ENCODE data around the gene MVB12A.

MVB12A gene

GRCh38 chr19:17404621-17405249 is 15.1 kb upstream of the MVB12A start:
- DNase-seq (ENCODE audit: low read depth, low spot score), result no peak

- no peak for DNase-seq (ENCODE audit: low read depth, low spot score)
Measured at GRCh38 chr19:17405250-17406045, 14.4 kb upstream of the MVB12A start, which contains the start of gene BST2. TSS of gene BST2 (minus strand) at chr19:17405630. CDS start at chr19:17405575, 55 bp downstream.

DNA sequence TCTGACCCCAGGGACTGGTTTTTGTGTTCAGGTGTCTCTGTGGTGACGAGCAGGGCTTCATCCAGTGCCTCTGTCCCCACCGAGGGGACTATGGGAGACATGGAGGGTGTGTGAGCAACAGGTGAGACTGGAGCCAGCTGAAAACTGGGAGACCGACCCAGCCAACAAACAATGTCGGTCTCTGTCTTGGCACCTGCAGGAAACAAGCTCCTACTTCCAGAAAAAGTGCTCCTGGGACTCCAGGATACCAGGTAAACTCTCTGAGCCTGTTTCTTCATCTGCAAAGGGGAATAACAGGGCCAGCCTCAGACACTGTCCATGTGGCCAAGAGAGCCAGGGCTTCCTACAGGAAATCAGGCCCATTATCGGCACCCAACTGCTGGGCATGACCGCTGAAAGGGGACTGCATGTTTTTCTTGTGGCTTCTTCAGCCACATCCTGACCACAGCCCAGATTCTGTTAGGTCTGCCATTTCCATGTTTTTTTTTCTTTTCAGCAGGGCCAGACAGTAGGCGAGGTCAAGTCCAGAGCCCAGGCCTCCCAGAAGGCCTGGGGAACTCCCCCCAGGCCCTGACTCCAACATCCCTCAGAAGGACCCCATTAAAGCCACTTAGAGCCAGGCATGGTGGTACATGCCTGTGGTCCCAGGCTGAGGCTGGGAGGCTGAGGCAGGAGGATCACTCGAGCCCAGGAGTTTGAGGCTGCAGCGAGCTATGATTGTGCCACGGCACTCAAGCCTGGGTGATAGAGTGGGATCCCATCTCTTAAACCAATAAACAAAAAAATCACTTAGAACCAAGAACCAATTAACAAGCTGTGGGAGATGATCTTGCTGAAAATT is 13.6 kb upstream of the MVB12A start:
- no peak for DNase-seq (ENCODE audit: low read depth, low spot score)

DNA sequence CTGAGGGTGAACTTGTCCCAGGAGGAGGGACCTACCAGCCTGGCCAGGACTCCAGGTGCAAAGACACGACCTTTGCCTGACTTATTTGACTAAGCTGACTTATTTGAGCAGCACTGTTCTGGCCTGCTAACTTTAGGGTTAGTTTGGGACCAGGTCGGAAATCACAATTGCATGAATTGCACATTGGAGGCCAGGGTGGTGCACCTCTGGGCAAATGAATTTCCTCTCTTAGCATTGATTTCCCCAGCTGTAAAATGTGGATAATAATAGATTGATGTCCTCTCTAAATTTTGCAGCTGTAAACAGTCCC is 13.0 kb upstream of the MVB12A start:
- DNase-seq (ENCODE audit: low read depth, low spot score), result no peak

GRCh38 chr19:17409990-17410389 is 9.9 kb upstream of the MVB12A start:
- no peak for DNase-seq (ENCODE audit: low read depth, low spot score)

DNA sequence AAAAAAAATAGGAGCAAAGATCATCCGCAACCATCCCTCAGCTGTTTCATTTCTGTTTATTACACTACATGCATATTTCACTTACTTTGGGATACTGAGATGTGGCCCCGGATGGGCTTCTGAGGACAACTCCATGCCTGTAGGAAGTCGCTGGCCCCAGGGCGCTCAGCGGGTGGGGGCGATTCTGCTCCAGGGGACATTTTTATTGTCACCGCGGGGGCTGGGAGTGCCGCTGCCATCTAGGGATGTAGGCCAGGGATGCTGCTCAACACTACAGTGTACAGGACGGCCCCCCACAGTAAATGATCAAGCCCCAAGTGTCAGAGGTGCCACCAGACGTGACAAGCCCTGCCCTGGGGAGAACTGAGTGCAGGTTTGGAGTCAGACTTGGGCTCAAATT is 8.0 kb upstream of the MVB12A start:
- DNase-seq (ENCODE audit: low read depth, low spot score), result no peak

- DNase-seq (ENCODE audit: low read depth, low spot score), result no peak
Measured at GRCh38 chr19:17414097-17414496, 5.8 kb upstream of the MVB12A start.

GRCh38 chr19:17415121-17415520 is 4.7 kb upstream of the MVB12A start:
- DNase-seq (ENCODE audit: low read depth, low spot score), result no peak

DNA sequence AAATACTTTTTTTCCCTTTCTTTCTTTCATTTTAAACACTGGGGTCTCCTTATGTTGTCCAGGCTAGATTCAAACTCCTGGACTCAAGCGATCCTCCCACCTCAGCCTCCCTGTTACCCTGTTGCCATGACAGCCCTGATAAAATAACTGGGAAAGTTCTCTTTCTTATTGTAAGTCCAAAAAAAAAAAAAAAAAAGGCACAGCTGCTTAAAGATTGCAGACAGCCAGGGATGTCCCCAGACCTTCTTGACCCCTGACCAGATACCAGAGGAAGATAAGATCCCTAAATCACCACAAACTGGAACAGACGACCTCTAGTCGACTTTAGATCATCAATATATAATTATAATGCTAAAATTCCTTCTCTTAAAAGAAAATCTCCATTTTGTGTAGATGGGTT is 1.1 kb upstream of the MVB12A start:
- DNase-seq (ENCODE audit: low read depth, low spot score), result no peak

- no peak for DNase-seq (ENCODE audit: low read depth, low spot score)
Measured at GRCh38 chr19:17419154-17419620, 660 bp upstream of the MVB12A start.

DNA sequence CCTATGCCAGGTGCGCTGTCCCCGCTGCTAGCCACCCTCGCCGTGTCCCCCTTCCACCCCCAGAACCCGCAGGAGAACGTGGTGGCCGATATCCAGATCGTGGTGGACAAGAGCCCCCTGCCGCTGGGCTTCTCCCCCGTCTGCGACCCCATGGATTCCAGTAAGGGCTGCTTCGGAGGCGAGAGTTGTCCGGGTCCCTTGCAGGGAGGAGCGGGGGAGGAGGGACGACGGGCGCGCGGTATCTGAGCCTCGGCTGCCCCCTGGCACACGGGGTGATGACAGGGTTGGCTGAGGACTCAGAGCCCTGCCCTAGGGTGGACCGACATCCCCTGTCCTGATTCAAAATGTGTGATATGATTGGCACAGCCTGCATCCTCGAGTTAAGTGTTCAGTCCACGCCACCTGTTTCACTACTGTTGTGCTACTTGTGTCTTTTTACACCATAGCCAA is 653 bp downstream of the MVB12A start:
- DNase-seq (ENCODE audit: low read depth, low spot score), result no peak

DNA sequence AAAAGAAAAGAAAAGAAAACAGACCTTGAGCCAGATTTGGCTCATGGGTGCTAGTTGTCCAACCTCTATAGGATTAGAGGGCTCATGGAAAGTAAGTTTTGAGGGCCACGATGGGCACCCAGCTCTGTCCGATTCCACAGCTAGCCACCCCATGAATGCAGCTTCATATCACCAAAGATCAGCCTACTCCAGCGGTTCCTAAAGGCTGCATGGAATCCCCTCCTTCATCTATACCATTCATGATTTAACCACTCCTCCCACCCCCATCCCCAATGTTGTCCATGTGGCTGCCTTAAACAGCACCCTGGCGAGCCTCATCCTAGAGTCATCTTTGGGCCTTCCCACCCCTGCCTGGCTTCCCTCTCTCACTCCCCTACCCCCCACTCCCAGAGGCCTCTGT is 2.1 kb downstream of the MVB12A start:
- no peak for DNase-seq (ENCODE audit: low read depth, low spot score)

GRCh38 chr19:17423429-17424208 is 3.8 kb downstream of the MVB12A start:
- DNase-seq (ENCODE audit: low read depth, low spot score), result no peak

DNA sequence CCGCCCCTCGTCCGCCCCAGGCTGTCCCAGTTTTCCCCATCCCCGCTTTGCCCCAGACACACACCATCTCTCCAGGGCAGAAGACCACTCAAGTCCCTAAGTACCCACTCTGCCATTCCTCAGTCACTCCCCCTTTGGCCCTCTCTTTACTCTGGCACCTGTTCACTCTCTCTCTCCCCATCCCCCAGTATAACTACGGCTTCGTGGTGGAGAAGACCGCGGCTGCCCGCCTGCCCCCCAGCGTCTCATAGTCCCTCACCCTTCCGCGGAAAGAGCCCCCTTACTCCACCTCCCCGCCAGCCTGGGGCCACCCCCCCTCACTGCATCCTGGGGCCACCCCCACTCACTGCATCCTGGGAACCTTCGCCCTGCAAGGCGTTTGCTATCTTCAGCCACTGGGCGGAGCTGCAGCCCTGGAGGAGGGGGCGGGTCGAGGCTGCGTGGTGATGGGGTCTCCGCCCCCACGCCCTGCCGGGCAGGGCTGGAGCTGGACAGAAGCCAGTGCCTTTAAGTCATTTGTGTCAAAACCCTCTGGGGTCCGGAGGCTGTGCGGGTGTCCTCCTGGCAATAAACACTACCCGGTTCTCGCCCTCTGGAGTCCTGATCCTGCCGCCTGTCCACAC is 5.0 kb downstream of the MVB12A start:
- DNase-seq (ENCODE audit: low read depth, low spot score), result no peak

DNA sequence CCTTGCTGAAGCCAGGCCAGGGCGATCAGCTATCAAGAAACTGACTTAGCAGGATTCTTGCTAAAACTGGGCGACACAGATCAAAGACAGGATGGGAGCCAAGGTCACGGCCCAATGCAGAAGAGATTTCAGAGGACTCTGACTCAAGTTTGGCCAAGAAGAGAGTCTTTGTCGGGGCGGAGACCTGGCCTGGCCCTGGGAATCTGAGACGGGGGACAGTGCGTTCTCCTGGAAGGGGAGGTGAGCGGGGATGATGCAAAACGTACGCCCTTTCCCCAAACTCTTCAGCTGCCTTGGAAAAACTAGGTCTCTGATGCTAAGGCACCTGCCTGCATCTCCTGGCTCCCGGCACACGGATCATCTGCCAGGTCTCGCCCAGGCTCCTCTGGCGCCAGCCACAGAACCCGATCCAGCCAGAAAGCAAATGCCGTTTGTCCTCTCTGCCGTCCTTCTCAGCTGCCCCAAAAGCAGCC is 9.8 kb downstream of the MVB12A start:
- DNase-seq (ENCODE audit: low read depth, low spot score), result no peak

DNA sequence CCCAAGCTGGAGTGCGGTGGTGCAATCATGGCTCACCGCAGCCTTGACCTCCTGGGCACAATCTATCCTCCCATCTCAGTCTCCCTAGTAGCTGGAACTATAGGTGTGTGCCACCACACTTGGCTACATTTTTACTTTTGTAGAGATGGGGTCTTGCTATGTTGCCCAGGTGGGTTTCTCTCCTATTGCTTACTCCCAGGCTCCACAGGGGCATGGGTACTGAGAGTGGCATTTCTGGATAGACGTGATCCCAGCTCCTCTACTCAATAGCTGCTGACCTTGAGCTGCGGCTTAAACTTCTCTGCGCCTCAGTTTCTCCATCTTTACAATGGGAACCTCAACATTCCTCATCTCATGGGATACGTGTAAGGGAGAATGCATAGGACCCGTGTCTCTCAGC is 11.6 kb downstream of the MVB12A start:
- no peak for DNase-seq (ENCODE audit: low read depth, low spot score)

DNA sequence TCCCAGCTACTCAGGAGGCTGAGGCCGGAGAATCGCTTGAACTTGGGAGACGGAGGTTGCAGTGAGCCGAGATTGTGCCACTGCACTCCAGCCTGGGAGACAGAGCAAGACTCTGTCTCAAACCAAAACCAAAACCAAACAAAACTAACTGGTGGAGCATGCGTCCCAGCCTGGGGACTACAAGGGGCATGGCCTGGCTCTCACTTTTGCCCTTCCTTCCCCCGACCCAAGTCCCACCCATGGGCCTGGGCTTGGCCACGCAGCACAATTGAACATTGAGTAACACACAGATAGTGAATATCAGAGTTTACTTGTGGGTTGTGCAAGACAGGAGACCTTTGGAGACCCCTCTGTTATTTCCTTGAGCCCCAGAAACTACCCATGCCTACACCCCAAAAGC is 15.4 kb downstream of the MVB12A start:
- DNase-seq (ENCODE audit: low read depth, low spot score), result no peak

GRCh38 chr19:17436094-17436873 is 16.4 kb downstream of the MVB12A start:
- no peak for DNase-seq (ENCODE audit: low read depth, low spot score)

- DNase-seq (ENCODE audit: low read depth, low spot score), result no peak
Measured at GRCh38 chr19:17436874-17437267, 17.0 kb downstream of the MVB12A start.

Data from brain pericyte (primary cell).